ENCODE data around the gene MSH2. TPM values are rescaled to one million over a fixed set of nuclear protein-coding genes. Genes with fewer than 3 reads are reported as not detected.

Gene MSH2
- total RNA-seq = 10 to 100 TPM in 1 of 4 donors, 1 to 10 TPM in 3; 5.2 to 11.2 (median 7.0) TPM

- peak; percentile 97 for ATAC-seq (ENCODE audit: low FRiP score)
- DNase-seq (ENCODE audit: low spot score) = peak; percentile 73
- TF ChIP-seq CTCF (IDR thresholded peaks at IDR 0.05) = no peak
These were observed at the start of gene MSH2 for GRCh38 chr2:47402805-47403608. TSS of gene MSH2 (plus strand) at chr2:47403156. CDS start at chr2:47403192, 36 bp downstream.

- DNase-seq (ENCODE audit: low spot score) (no peak), ATAC-seq (ENCODE audit: low FRiP score) (no peak)
- TF ChIP-seq CTCF (IDR thresholded peaks at IDR 0.05) = no peak
These were observed 48.7 kb upstream of the MSH2 start for GRCh38 chr2:47354013-47354847.

GRCh38 chr2:47354848-47355204 is 48.1 kb upstream of the MSH2 start:
- TF ChIP-seq CTCF (IDR thresholded peaks at IDR 0.05) = no peak
- DNase-seq (ENCODE audit: low spot score) (no peak), ATAC-seq (ENCODE audit: low FRiP score) (no peak)

GRCh38 chr2:47357483-47357882 is 45.5 kb upstream of the MSH2 start:
- no peak for DNase-seq (ENCODE audit: low spot score)
- ATAC-seq (ENCODE audit: low FRiP score) = no peak
- TF ChIP-seq CTCF (IDR thresholded peaks at IDR 0.05) = no peak

GRCh38 chr2:47359375-47359868 is 43.5 kb upstream of the MSH2 start:
- no peak for DNase-seq (ENCODE audit: low spot score)
- ATAC-seq (ENCODE audit: low FRiP score) = no peak
- no peak for TF ChIP-seq CTCF (IDR thresholded peaks at IDR 0.05)

- DNase-seq (ENCODE audit: low spot score) = no peak
- no peak for ATAC-seq (ENCODE audit: low FRiP score)
- no peak for TF ChIP-seq CTCF (IDR thresholded peaks at IDR 0.05)
These were observed 42.7 kb upstream of the MSH2 start for GRCh38 chr2:47360283-47360682.

Data from omental fat pad (tissue), 4 donors.